Activated CD8-positive, alpha-beta memory T cell treated with anti-CD3 and anti-CD28 coated beads for 48 hours (primary cell): ENCODE results near the gene STPG4.
"Not testable (repeated sequence)": the region's sequence is repeated elsewhere in the genome, so short reads cannot be mapped to it uniquely, and the experiment has no call there.

Source experiments
- DNase-seq, 3 experiments: peaks; one replicate each; pipeline ENCODE4 v3.0.0-alpha.2; 2020; ENCODE audit warnings: low read depth in 2 of 3, low spot score in 2 of 3

STPG4 gene

DNA sequence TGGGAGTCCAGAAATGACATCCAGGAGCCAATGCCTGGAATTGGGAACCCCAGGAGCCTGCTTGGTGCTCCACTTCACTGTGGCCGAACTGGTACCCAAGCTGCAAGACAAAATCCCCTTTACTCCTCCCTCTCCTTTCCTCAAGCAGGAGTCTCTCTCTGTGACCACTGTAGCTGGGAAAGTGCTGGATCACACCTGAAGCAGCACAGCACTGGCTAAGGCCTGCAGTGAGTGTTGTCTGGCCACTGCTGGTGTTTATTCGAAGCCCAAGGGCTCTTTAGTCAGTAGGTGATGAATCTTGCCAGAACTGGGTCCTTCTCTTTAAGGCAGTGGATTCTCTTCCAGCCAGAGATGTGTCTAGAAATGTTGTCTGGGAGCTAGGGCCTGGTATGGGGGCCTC, 26.4 kb downstream of the STPG4 start:
- DNase-seq: no peak

DNA sequence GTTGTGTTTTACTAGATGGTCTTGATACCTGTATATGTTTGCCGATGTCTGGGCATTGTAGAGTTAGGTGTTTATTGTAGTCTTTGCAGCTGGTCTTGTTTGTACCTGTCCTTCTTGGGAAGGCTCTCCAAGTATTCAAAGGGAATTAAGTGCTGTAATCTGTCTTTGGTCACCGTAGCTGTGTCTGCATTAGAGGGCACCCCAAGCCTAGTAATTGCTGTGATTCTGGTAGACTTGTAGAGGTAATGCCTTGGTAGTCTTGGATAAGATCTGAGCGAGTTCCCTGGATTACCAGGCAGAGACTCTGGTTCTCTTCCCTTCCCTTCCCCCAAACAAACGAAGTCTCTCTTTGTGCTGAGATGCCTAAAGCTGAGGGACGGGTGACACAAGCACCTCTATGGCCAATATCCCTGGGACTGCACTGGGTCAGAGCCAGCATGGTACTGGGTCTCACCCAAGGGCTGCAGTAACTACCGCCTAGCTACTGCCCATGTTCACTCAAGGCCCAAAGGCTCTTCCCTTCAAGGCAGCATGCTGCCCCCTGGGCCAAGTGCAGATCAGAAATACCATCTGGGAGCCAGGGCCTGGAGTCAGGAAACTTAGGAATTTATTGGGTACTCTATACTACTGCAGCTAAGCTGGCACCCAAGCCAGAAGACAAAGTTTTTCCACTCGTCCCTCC, 27.1 kb downstream of the STPG4 start:
- DNase-seq: no peak

DNA sequence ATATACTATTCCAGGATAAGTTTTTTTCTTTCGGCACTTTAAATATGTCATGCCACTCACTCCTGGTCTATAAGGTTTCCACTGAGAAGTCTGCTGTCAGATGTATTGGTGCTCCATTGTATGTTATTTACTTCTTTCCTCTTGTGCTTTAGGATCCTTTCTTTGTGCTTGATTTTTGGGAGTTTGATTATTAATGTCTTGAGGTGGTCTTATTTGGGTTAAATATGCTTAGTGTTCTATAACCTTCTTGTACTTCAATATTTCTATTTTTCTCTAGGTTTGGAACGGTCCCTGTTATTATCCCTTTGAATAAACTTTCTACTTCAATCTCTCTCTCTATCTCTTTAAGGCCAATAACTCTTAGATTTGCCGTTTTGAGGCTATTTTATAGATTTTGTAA, 28.3 kb downstream of the STPG4 start:
- no peak for DNase-seq

DNA sequence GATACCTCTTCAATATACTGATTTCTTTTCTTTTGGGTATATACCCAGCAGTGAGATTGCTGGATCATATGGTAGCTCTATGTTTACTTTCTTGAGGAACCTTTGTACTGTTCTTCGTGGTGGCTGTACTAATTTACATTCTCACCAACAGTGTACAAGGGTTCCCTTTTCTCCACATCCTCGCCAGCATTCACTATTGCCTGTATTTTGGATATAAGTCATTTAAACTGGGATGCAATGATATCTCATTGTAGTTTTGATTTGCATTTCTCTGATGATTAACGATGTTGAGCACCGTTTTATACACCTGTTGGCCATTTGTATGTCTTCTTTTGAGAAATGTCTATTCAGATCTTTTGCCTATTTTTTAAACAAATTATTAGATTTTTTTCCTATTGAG, 30.4 kb downstream of the STPG4 start:
- not testable (repeated sequence) for DNase-seq

DNA sequence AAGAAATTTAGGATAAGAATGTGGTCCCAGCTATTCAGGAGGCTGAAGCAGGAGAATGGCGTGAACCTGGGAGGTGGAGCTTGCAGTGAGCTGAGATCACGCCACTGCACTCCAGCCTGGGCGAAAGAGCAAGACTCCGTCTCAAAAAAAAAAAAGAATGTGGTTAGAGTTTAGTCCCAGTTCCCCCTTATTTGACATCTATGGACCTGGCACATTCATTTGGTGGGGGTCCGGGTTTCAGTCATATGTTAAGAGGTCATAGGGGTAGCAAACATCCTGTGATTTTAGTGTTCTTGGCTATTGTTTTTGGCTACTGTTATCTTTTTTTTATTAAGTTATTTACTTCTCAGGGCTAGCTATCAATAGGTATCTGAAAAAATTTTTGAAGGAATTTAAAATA, 34.7 kb downstream of the STPG4 start:
- DNase-seq: not testable (repeated sequence)

DNA sequence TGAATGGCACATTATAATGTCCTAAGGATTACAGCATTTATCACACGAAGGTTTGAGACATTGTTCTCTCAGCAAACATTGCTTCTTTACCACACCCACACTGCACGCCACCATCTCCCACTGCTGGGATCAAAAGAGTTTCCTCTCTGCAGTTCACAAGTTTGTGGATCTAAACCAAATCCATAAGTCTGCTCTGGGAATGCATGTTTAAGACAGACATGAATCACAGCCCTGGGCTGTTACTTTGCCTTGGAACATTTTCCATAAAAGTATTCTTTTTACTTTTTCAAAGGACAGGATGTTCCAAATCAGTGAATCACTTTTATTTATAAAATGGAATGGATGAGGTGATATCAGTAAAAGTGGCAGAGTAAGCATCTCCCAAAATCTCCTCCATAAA, 36.1 kb downstream of the STPG4 start:
- DNase-seq: no peak

DNA sequence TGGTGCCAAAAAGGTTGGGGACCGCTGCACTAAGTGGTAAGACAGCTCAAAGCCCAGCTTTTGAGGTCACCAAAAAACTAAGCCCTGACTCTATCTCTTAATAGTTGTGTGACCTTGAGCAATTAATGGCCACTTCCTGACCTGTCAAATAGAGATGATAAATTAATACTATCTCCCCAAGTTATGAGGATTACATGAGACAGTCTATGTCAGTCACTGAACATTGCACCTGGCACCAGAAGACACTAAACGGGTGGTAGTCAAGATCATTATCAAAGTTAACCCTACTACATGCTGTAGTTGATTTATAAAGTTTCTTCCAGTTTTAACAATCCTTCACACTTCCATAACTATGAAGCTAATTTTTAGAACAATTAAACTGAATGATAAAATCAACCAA, 36.5 kb downstream of the STPG4 start:
- no peak for DNase-seq

DNA sequence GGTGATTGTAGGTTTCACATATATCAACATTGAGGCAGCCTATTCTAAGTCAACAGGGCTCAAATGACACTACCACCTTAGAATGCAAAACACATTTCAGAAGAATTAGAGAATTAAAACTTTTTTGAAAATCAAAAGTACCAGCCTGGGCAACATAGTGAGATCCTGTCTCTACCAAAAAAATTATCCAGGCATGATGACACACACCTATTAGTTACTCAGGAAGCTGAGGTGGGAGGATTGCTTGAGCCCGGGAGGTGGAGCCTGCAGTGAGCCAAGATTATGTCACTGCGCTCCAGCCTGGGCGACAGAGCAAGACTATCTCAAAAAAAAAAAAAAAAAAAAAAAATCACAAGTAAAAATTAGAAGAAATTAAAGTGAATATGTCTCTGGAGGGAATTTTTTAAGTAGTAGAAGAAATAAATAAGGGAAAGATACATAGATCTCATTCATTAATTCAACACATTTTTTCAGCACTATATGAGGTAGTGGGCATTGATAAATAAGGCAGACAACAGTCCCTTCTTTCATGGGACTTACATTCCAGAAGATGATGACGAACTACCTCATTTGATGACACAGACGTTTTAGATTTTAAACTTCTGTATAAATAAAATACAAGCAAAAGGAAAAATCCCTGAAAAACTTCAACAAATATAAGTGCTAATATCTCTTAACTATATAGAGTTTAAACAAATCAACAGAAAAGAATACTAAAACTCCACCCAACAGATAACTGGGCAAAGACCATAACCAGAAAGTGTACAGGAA, 42.3 kb downstream of the STPG4 start:
- DNase-seq: no peak

DNA sequence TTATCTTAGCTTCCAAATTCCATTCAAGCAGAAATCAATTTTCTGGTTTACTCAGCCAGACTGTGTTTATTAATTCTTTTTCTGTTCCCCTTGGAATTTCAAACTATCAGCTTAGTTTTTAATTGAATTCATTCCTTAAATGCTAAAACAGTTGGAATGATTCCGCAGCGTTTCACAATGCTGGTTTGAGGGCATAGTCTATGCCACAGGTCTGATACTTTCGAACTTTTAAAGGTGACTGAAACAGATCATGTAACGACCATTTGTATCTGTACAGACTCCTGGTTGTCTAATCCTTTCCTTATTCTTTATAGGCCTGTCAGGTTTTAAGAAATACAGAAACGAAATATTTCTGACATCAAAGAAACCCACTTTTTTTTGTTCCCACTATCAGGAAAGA, 45.4 kb downstream of the STPG4 start:
- no peak for DNase-seq

DNA sequence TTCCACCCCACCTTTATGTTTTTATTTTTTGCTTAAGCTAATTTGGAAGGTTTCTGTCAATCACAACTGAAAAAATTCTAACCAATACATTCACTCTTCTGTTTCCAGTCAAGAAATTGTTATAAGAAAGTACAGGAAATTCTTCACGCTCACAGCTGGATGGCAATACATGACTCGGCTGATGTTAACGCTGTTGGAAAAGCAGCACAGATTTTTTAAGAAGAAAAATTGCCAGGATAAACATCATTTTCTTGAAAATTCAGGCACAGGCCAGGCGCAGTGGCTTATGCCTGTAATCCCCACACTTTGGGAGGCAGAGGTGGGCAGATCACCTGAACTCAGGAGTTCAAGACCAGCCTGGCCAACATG, 46.1 kb downstream of the STPG4 start:
- no peak for DNase-seq

DNA sequence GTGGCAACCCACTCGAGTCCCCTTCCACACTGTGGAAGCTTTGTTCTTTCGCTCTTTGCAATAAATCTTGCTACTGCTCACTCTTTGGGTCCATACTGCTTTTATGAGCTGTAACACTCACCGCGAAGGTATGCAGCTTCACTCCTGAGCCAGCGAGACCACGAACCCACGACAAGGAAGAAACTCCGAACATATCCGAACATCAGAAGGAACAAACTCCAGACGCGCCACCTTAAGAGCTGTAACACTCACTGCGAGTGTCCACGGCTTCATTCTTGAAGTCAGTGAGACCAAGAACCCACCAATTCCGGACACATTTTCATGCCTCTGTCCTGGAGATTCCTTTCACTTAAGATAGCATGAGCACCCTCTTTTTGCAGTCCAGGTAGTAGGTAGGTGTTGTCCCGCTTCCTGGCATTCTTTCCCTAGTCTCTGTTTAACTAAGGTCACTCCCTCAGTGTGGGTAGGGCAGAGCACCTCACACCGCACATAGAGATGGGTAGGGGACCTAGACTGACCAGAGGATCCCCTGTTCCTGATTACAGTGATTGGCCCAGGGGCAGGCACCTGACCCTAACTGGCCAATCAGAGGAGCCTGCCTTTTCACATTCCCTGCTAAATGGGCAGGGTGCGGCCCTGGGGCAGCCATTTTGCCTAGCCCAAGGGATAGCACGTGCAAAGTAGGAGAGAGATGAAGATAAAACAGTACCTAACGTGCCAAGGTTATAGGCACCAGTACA, 46.7 kb downstream of the STPG4 start:
- not testable (repeated sequence) for DNase-seq

DNA sequence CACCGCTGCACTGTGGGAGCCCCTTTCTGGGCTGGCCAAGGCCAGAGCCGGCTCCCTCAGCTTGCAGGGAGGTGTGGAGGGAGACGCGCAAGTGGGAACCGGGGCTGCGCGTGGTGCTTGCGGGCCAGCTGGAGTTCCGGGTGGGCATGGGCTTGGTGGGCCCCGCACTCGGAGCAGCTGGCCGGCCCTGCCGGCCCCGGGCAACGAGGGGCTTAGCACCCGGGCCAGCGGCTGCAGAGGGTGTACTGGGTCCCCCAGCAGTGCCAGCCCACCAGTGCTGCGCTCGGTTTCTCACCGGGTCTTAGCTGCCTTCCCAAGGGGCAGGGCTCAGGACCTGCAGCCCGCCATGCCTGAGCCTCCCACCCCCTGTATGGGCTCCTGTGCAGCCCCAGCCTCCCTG, 47.9 kb downstream of the STPG4 start:
- DNase-seq: not testable (repeated sequence)

DNA sequence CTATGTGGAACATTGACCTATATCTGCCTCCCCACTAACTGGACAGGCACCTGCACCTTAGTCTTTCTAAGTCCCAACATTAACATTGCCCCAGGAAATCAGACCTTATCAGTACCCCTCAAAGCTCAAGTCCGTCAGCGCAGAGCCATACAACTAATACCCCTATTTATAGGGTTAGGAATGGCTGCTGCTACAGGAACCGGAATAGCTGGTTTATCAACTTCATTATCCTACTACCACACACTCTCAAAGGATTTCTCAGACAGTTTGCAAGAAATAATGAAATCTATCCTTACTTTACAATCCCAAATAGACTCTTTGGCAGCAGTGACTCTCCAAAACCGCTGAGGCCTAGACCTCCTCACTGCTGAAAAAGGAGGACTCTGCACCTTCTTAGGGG, 48.9 kb downstream of the STPG4 start:
- DNase-seq: not testable (repeated sequence)

DNA sequence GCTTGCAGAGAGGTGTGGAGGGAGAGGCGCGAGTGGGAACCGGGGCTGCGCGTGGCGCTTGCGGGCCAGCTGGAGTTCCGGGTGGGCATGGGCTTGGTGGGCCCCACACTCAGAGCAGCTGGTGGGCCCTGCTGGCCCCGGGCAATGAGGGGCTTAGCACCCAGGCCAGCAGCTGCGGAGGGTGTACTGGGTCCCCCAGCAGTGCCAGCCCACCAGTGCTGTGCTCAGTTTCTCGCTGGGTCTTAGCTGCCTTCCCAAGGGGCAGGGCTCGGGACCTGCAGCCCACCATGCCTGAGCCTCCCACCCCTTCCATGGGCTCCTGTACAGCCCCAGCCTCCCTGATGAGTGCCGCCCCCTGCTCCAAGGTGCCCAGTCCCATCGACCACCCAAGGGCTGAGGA, 55.4 kb downstream of the STPG4 start:
- DNase-seq: not testable (repeated sequence)

DNA sequence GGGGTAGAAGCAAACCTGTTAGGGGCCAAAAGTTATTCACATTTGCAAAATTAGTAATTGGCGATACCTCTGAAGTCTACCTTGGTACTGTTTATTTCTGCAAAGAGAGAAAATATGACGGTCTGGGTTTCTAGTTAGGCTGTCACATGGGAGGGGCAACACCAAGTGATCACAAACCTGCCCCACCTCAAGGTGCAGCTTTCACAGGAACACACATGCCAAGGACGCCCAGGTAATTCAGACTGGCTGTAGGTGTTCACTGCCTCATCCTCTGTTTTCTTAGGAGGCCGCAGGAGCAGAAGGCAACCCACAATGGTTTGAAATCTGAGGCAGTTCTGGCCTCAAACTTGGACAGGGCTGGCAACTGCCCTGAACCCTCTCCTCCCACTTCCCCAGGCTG, 56.2 kb downstream of the STPG4 start:
- no peak for DNase-seq

DNA sequence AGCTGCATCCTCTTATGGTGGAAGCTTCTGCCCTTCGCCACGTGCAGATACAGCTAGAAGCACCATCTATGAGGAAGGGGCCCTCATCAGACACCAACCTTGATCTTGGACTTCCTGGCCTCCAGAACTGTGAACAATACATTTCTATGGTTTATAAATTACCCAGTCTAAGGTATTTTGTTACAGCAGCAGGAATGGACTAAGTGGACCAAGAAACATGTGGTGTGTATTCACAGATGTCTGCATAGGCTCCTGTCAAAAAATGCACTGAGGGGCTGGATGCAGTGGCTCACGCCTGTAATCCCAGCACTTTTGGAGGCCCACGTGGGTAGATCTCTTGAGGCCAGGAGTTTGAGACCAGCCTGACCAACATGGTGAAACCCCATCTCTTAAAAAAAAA, 57.5 kb downstream of the STPG4 start:
- DNase-seq: no peak

DNA sequence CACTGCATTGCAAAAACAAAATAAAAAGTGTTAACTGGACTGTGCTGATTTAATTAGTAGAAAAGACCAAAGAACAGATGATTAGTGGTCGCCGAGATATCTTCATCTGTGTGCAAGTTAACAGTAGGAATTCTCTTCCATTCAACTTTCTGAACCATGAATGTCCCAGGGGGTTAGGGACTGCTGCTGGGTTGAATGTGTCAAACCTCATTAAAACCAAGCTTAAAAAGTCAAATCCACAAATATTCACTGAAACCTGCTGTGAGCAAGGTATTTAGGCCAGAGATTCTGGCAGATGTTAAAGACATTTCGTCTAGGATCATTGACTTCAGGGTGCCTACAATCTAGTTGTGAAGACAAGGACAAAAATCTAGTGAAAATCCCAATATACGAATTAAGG, 58.7 kb downstream of the STPG4 start:
- no peak for DNase-seq

DNA sequence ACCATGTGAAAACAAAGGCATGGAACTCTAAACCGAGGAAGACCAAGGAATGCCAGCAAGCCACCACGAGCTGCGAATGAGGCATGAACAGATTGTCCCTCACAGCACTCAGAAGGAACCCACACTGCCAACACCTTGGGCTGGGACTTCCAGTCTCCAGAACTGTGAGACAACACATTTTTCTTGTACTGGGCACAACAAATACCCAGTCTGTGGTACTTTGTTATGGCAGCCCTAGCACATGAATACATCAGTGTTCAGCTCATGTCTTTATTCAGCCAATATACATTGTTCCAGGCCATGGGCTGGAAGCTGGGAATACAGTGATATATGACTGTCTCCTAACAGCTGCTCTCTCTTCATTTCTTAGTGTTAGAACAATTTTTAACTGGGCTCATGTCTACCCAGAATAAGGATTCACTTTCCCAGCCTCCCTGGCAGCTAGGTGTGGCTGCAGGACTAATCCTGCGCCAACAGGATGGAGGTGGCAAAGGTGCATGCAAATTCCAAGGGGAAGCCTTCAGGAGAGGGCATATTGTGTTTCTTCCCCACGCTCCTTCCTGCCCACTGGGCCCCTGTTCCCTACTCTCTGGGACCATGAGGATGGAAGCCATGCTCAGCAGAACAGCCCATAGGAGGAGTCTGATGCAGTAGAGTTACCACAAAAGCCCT, 59.6 kb downstream of the STPG4 start:
- no peak for DNase-seq

DNA sequence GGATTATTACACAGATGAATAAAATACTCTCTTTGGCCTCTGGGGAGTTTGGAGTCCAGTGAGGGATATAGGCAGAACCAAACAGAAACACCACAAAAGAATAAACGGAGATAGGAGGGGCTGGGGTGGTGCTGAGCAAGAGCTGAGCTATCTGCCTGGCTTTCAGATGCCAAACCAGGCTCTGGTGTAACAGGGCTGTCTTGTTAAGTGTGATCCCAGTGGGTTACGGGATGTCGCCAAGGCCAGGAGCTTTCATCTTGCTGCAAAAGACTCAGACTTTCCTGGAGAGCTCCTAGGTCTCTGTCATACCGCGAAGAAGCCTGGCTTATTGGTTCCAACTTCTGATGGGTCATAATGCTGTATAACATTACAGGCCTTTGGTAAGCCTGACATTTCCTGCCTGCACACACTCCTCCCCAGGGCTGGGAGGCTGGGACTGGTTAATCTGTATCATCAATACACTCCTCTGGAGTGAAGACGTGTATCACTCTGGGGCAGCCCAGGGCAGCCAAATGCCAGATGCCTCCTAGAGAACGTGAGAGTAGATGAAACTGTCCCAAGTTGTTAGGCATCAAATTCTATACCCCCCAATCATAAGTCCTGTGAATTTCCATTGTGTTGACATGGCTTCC, 60.5 kb downstream of the STPG4 start:
- DNase-seq: no peak

DNA sequence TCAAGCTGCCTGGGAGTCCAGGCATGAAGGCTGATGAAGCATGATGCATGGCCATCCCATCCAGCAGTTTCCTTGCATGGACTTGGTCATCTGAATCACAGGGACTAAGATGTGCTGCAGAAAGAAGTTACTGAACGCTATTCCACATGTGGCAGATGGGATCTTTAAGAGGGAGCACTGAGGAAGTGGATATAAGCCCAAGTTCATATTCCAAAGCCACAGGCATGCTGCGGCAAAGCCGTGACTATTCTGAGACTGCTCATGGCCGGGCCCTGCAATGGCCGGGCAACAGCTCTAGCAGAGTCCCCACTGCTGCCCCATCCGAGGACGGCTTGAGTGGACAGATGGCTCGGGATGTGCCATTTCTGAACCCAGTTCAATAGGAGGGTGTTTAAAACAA, 61.5 kb downstream of the STPG4 start:
- no peak for DNase-seq

DNA sequence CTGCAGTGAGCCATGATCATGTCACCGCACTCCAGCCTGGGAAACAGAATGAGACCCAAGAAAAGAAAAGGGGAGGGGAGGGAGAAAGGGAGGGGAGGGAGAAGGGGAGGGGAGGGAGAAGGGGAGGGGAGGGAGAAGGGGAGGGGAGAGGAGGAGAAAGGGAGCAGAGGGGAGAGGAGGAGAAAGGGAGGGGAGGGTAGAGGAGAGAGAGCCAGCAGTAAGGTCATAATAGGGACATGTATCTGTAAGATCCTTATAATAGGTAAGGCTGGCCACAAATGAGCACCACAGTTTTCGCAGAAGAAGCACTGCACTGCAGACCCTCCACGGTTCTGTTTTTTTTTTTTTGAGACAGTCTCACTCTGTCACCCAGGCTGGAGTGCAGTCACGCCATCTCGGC, 62.6 kb downstream of the STPG4 start:
- DNase-seq: no peak
